Heart left ventricle (tissue), 16 donors: ENCODE results near the gene TTC34. TPM values are rescaled to one million over a fixed set of nuclear protein-coding genes. Genes with fewer than 3 reads are reported as not detected.

Source experiments
- ATAC-seq, 4 donors: fragments of 200-7000 bp; cut with Tn5 transposase; one replicate each; pipeline ENCODE4 v1.9.1; 2020 to 2022; ENCODE audit warnings: moderate library complexity in 4 of 4, mild to moderate bottlenecking in 3 of 4, moderate number of reproducible peaks in 1 of 4
- DNase-seq, 5 donors: peaks; one replicate each; pipeline ENCODE4 v3.0.0-alpha.2; 2020
- H3K27ac ChIP-seq, 12 donors: fragments of 200-600 bp; sonication (generic) in 4 of 12; one replicate each; pipeline versions ENCODE4 v1.5.0 to v1.8.0; 2016 to 2022; ENCODE audit warnings: mild to moderate bottlenecking in 2 of 12
- H3K27me3 ChIP-seq, 9 donors: fragments of 200-600 bp; sonication (generic) in 2 of 9; one replicate each; pipeline versions ENCODE4 v1.5.1 to v1.8.0; 2016 to 2022; ENCODE audit warnings: mild to moderate bottlenecking in 3 of 9
- H3K36me3 ChIP-seq, 9 donors: fragments of 200-600 bp; sonication (generic) in 2 of 9; one replicate each; pipeline versions ENCODE4 v1.5.0 to v1.8.0; 2018 to 2022; ENCODE audit warnings: mild to moderate bottlenecking in 2 of 9
- H3K4me1 ChIP-seq, 12 donors: fragments of 200-600 bp; sonication (generic) in 4 of 12; one replicate each; pipeline versions ENCODE4 v1.5.0 to v1.8.0; 2016 to 2022; ENCODE audit warnings: mild to moderate bottlenecking in 3 of 12
- H3K4me3 ChIP-seq, 12 donors: fragments of 200-600 bp; sonication (generic) in 4 of 12; one replicate each; pipeline versions ENCODE4 v1.5.0 to v1.8.0; 2017 to 2022; ENCODE audit warnings: mild to moderate bottlenecking in 9 of 12, moderate library complexity in 4 of 12
- H3K9me3 ChIP-seq, 12 donors: fragments of 200-600 bp; sonication (generic) in 4 of 12; one replicate each; pipeline versions ENCODE4 v1.5.0 to v1.8.0; 2016 to 2022; ENCODE audit warnings: mild to moderate bottlenecking in 1 of 12
- POLR2A ChIP-seq, 2 donors: fragments of 450-650 bp; IDR thresholded peaks; one replicate each; pipeline ENCODE4 v1.6.1; 2017; ENCODE audit warnings: antibody characterized with exemption in 2 of 2, mild to moderate bottlenecking in 2 of 2, moderate library complexity in 2 of 2
- WGBS, 4 donors: extraction: QIAGEN DNeasy Blood & Tissue Kit in 2 of 4; methylation state at CpG; one replicate each; pipeline versions ENCODE4 v1.1.5 to v1.1.7; 2013 to 2018; 5-methylcytosine and 5-hydroxymethylcytosine counted together
- intact Hi-C, 10 donors: fragments of 100-400 bp; cut with DNase I; formaldehyde crosslinking; loops; one replicate each; pipeline versions ENCODE4 v1.11.1 to v1.14.2; 2022
- polyA plus RNA-seq, 2 donors: library from polyadenylated mRNA; stranded (reverse); fragments of 200-250 nt; gene quantifications; one replicate each; pipeline ENCODE4 v1.2.3, GENCODE V29; 2013
- total RNA-seq, 9 donors: library from RNA; depleted of rRNA in 2 of 9; stranded (reverse); fragments of >200 nt in 2 of 9; fragmentation: NEBNext Ultra II Directional in 3 of 9; extraction: Animal tissue kit (Norgen Biotek cat#: 25700) in 3 of 9; gene quantifications; one replicate each; pipeline versions ENCODE4 v1.1.0 to v1.2.4, GENCODE V29; 2016 to 2023
- TF ChIP-seq, protein P1 (sequence below), 12 donors: fragments of 200-600 bp; sonication (generic) in 4 of 12; IDR thresholded peaks; one replicate each; pipeline versions ENCODE4 v1.5.0 to v1.8.0; 2018 to 2022; ENCODE audit warnings: antibody characterized with exemption in 12 of 12, mild to moderate bottlenecking in 5 of 12
- donor health status: ischemic (EF 13 %, LVEDD 7.1; RV severe dilation, severe dysfunction).
- donor health status: healthy with polysubstance abuse.
- donor health status: DM: no; HTN: yes; CAD: no.
- donor health status: DM: no; HTN: no; CAD: no.
- donor health status: ischemic (EF 25% LVEDD 6.9; RV normal size, moderate dysfunction).
- donor health status: ischemic (EF 25% LVEDD 5.7; RV mildly dilated, moderate dysfunction).
- donor health status: healthy.
- donor health status: DM: yes; HTN: yes; CAD: no.
- donor health status: ischemic (EF 35%, LVEDD 5.7; RV mildly dilated, moderate dysfunction).
- donor health status: nonischemic (EF 11% LVEDD 7.7; RV severe dilation, severe dysfunction).
- donor health status: DM: yes; HTN: yes; CAD: no.
- donor health status: PGD.
- donor health status: ischemic (EF 29% LVEDD 5.4; RV normal size, mild dysfunction).
- donor health status: nonischemic (EF 23%, LVEDD 6.1; RV moderate dilation, normal function).

The TTC34 gene
- total and polyA plus RNA-seq, 11 donors = 0.06 to 0.67 (median 0.42) TPM; not detected in 1

DNA sequence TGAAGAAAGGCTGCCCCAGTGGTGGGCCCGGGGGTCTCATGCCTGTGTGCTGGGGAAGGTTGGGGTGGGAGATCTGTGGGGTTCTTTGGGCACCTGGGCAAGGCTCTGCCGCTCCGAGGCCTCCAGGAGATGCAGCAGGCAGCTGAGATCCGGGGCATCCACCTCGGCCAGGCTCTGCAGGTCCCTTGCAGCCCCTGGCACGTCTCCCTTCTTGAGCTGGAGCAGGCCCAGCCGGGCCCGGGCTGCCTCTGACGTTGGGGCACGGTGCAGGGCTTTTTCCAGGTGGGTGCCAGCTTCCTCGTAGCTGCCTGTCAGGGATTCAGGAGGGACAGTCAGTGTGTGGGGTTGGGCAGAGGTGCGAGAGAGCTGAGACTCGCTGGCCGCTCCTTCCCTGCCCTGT is 157.3 kb downstream of the TTC34 start:
- ATAC-seq (no peak), DNase-seq (peak in 1 of 5 donors; percentile 60)
- no peak overlapping the region for H3K4me3 ChIP-seq
- intact Hi-C loops = loop anchor here in 7 of 10 donors (5.0 to 10.0 kb wide), 5 partner anchors 57 to 229 kb away; partner anchors contain the start of genes PEX10 (in 4 of the 7) and PRXL2B (in 4 of the 7)
- peaks cover 0 to 33% (median 15%) of the 10 kb centered on the region in 12 donors for H3K9me3 ChIP-seq
- no peaks in the 10 kb centered on the region for H3K27me3 ChIP-seq
- TF ChIP-seq POLR2A (IDR thresholded peaks at IDR 0.05) = no peak
- TF ChIP-seq, protein P1, sequence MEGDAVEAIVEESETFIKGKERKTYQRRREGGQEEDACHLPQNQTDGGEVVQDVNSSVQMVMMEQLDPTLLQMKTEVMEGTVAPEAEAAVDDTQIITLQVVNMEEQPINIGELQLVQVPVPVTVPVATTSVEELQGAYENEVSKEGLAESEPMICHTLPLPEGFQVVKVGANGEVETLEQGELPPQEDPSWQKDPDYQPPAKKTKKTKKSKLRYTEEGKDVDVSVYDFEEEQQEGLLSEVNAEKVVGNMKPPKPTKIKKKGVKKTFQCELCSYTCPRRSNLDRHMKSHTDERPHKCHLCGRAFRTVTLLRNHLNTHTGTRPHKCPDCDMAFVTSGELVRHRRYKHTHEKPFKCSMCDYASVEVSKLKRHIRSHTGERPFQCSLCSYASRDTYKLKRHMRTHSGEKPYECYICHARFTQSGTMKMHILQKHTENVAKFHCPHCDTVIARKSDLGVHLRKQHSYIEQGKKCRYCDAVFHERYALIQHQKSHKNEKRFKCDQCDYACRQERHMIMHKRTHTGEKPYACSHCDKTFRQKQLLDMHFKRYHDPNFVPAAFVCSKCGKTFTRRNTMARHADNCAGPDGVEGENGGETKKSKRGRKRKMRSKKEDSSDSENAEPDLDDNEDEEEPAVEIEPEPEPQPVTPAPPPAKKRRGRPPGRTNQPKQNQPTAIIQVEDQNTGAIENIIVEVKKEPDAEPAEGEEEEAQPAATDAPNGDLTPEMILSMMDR (IDR thresholded peaks at IDR 0.05) = no peak
- H3K4me1 ChIP-seq = peaks cover 0 to 31% (median 14%) of the 10 kb centered on the region in 12 donors
- no peak overlapping the region for H3K27ac ChIP-seq
- no peaks in the 10 kb centered on the region for H3K36me3 ChIP-seq
- WGBS, 4 donors = 83 to 88% (median 86%) methylated on average over 9 to 14 of the region's 14 CpGs

DNA sequence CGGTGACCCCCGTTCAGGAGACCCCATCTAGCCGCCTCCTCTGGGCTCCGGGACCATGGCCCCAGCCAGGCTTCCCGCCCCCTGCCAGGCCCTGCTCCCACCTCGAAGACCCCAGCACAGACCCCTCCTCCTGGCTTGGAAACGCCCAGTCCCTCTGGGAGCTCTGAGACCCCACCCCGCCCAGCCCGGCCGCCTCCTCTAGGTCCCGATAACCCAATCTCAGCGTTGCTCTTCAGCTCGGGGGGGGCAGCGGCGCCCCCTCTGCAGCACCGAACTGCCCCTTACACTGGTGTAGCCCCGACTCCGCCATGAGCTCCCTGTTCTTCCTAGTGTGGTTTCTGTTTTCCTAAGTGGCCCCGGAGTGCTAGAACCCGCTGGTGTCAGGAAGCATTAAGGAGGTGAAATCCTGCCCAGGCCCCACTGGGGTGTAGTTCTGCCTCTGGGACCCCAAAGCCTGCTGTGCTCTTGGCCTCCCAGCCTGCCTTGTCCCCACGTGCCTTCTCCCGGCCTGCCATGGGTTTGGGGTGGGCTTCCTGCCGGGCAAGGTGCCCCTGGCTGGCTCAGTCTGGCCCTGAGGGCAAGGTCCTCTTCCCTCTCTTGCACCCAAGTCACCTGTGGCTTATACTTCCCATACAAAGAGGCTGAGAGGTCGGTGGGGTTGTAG is 157.9 kb downstream of the TTC34 start:
- DNase-seq = peak in 2 of 5 donors; percentile 20 to 48
- WGBS, 4 donors = 13 to 27% (median 19%) methylated on average over 12 to 24 of the region's 24 CpGs
- ATAC-seq = no peak
- H3K27ac ChIP-seq = peak overlapping the region in 4 of 12 donors; percentile 84 to 94 (median 90)
- no peaks in the 10 kb centered on the region for H3K27me3 ChIP-seq
- H3K4me1 ChIP-seq = peaks cover 0 to 31% (median 14%) of the 10 kb centered on the region in 12 donors
- no peaks in the 10 kb centered on the region for H3K36me3 ChIP-seq
- H3K9me3 ChIP-seq = peaks cover 0 to 29% (median 15%) of the 10 kb centered on the region in 12 donors
- TF ChIP-seq, protein P1 (IDR thresholded peaks at IDR 0.05) = peak in 1 of 12 donors; percentile 5
- no peak for TF ChIP-seq POLR2A (IDR thresholded peaks at IDR 0.05)
- peak overlapping the region; percentile 68 to 99 (median 85) for H3K4me3 ChIP-seq
- intact Hi-C loops = loop anchor here in 8 of 10 donors (2.0 to 10.0 kb wide), 7 partner anchors 56 to 231 kb away; partner anchors contain the start of genes PEX10 (in 5 of the 8) and PRXL2B (in 5 of the 8)

DNA sequence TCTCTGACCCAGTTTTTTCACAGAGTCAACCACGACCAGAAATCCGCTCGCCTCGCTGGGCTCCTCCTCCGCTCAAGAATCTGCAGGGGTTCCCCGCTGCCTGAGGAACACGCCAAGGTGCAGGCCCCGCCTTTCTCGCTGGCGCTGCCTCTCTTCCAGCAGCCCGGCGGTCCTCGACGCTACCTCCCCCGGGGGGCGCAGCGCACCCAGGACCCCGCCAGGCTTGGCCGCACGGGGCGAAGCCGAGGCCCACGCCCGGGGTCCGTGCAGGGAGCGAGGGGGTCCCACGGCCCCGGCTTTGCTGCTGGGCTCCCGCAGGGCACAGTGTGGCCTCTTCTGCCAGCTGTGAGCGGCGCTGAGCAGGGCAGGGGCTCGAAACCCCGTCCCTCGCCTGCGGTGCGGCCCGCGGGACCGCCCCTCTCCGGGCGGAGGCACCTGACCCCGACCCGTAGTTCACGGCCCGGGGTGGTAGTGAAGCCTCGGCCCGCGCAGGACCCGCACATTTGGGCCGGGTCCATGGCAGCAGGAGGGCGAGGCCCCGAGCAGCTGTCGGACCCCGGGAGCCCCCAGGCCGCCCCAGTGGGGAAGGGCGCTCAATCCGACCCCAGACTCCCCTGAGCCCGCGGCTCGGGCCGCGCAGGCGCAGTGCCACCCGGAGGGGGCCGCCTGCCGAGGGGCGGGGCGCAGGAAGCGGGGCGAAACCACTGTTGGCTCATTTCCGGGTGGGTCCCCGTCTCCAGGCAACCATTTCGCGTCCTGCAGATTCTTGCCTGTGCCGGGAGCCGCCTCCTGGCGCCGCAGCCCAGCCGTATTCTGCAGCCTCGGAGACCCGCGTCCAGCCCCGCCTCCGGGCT is 158.7 kb downstream of the TTC34 start:
- intact Hi-C loops = loop anchor here in 8 of 10 donors (2.0 to 10.0 kb wide), 7 partner anchors 55 to 230 kb away; partner anchors contain the start of genes PEX10 (in 5 of the 8) and PRXL2B (in 5 of the 8)
- Histone ChIP-seq H3K27ac (peak overlapping the region; percentile 56 to 94 (median 88)), H3K36me3 (no peaks in the 10 kb centered on the region), H3K9me3 (peaks cover 0 to 21% (median 14%) of the 10 kb centered on the region in 12 donors), H3K4me1 (peaks cover 0 to 31% (median 14%) of the 10 kb centered on the region in 12 donors), H3K4me3 (peak overlapping the region; percentile 68 to 99 (median 85)), H3K27me3 (no peaks in the 10 kb centered on the region)
- ATAC-seq (peak; percentile 66 to 95 (median 87)), DNase-seq (peak; percentile 94 to 96 (median 94))
- TF ChIP-seq, protein P1 (IDR thresholded peaks at IDR 0.05) = peak in 6 of 12 donors; percentile 13 to 47 (median 27)
- TF ChIP-seq POLR2A (IDR thresholded peaks at IDR 0.05) = peak; percentile 8 to 88
- 0 to 1% (median 0%) methylated on average over 19 to 84 of the region's 84 CpGs for WGBS, 4 donors
